Ovary (tissue), 10 donors: ENCODE data around the gene LIPI. TPM values are rescaled to one million over a fixed set of nuclear protein-coding genes. Genes with fewer than 3 reads are reported as not detected.

ENCODE experiments used
- DNase-seq, 5 donors: peaks; one replicate each; pipeline ENCODE4 v3.0.0-alpha.2; 2019 to 2020
- H3K27ac ChIP-seq, 2 donors: fragments of 200-600 bp; one replicate each; pipeline versions ENCODE4 v1.5.1 to v1.8.0; 2019 to 2022
- H3K27me3 ChIP-seq: fragments of 200-600 bp; one replicate; pipeline ENCODE4 v1.8.0; 2022
- H3K36me3 ChIP-seq: fragments of 200-600 bp; sonication (generic); one replicate; pipeline ENCODE4 v1.5.1; 2019
- H3K4me1 ChIP-seq: one replicate; pipeline ENCODE4 v1.8.1; 2013; ENCODE audit warnings: mild to moderate bottlenecking, moderate library complexity; ENCODE audit not compliant: insufficient read depth
- H3K4me3 ChIP-seq: fragments of 200-600 bp; sonication (generic); one replicate; pipeline ENCODE4 v1.5.1; 2017
- H3K9me3 ChIP-seq, 2 donors: fragments of 200-600 bp in 1 of 2; sonication (generic) in 1 of 2; one replicate each; pipeline versions ENCODE4 v1.5.1 to v1.8.1; 2013 to 2019; ENCODE audit warnings: mild to moderate bottlenecking in 1 of 2, moderate library complexity in 1 of 2
- EP300 ChIP-seq: sonication (generic); formaldehyde crosslinking; IDR thresholded peaks from one replicate; pipeline ENCODE4 v1.6.1; 2017; ENCODE audit warnings: antibody characterized with exemption
- POLR2A ChIP-seq: fragments of 450-650 bp; IDR thresholded peaks from one replicate; pipeline ENCODE4 v1.6.1; 2017; ENCODE audit warnings: antibody characterized with exemption, mild to moderate bottlenecking, moderate library complexity
- WGBS, 3 donors: extraction: QIAGEN DNeasy Blood & Tissue Kit in 1 of 3; methylation state at CpG; one replicate each; pipeline versions ENCODE4 v1.1.5 to v1.1.7; 2013 to 2017; 5-methylcytosine and 5-hydroxymethylcytosine counted together
- intact Hi-C, 4 donors: fragments of 100-400 bp; cut with DNase I; formaldehyde crosslinking; loops; one replicate each; pipeline versions ENCODE4 v1.11.0 to v1.15.1; 2022 to 2023
- long read RNA-seq, 3 donors: library from polyadenylated mRNA in 2 of 3; unstranded in 2 of 3; transcript quantifications; one replicate each; pipeline ENCODE4 v2.0.0 and lab custom pipeline, GENCODE V29; 2021 to 2026
- polyA plus RNA-seq, 2 donors: library from polyadenylated mRNA; stranded (reverse); fragments of 200-250 nt in 1 of 2; fragments of 350-450 nt in 1 of 2; fragmentation: Illumina TruSeq in 1 of 2; extraction: RNeasy Lipid Tissue Mini Kit (QIAGEN cat#74804) in 1 of 2; gene quantifications; one replicate each; pipeline ENCODE4 v1.2.3, GENCODE V29; 2013 to 2014
- total RNA-seq, 7 donors: library from RNA; depleted of rRNA in 2 of 7; stranded (reverse); fragments of >200 nt in 2 of 7; fragmentation: NEBNext Ultra II Directional in 3 of 7; extraction: Animal tissue kit (Norgen Biotek cat#: 25700) in 3 of 7; gene quantifications; one replicate each; pipeline versions ENCODE4 v1.1.0 to v1.2.4, GENCODE V29; 2016 to 2023
- TF ChIP-seq, protein P1 (sequence below), 3 donors: fragments of 450-650 bp in 2 of 3; fragments of 200-600 bp in 1 of 3; IDR thresholded peaks; one replicate each; pipeline versions ENCODE4 v1.5.1 to v1.8.0; 2016 to 2022; ENCODE audit warnings: antibody characterized with exemption in 3 of 3, mild to moderate bottlenecking in 1 of 3
- donor health status: DM: no; HTN: no; CAD: no; lungs with moderate emphysema.
- donor health status: DM: no; HTN: no; CAD: no.
- donor health status: Bipolar disorder and iron deficiency.
- donor health status: DM: yes; HTN: yes; CAD: no.
- donor health status: DM: no; HTN: no; CAD: no.
- donor health status: DM: yes; HTN: yes; CAD: no.

The LIPI gene
- total RNA-seq (under 1 TPM in 1 of 7 donors, not detected in 6; 0.48 TPM), polyA plus RNA-seq (under 1 TPM in 1 of 2 donors, not detected in 1; 0.18 TPM)
- long read RNA-seq, donor 1: 0 reads
- long read RNA-seq, donor 2: 0 reads
- long read RNA-seq, donor 3: 0 reads

DNA sequence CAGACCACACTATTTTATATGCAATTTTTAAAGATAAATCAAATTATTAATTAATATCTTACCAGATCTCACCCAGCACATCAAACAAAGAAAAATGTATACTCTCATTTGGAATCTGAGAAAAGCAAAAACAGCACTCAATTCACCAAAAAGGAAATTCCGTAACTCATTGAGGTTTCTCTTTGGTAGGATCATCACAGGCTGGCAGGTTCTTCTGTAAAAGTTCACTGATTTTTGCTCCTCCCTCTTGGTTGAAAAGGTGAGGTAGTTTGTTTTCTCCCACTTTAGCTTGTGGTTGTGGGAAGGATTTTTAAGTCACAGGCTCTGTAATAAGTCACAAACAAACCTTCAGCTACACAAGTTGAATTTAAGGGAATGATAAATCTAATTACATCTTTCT lies at the start of gene LIPI:
Gene LIPI, minus strand, starts transcription at position 218 of the 400 bp plus-strand sequence. Its CDS starts 110 bp downstream, at position 108.
- Histone ChIP-seq H3K9me3 (no peaks in the 10 kb centered on the region), H3K27ac (no peak within 1 kb of the TSS), H3K36me3 (no peaks in the 10 kb centered on the region), H3K27me3 (no peaks in the 10 kb centered on the region), H3K4me3 (no peak within 1 kb of the TSS), H3K4me1 (no peaks in the 10 kb centered on the region)
- TF ChIP-seq POLR2A (no peak), EP300 (no peak)
- TF ChIP-seq, protein P1, sequence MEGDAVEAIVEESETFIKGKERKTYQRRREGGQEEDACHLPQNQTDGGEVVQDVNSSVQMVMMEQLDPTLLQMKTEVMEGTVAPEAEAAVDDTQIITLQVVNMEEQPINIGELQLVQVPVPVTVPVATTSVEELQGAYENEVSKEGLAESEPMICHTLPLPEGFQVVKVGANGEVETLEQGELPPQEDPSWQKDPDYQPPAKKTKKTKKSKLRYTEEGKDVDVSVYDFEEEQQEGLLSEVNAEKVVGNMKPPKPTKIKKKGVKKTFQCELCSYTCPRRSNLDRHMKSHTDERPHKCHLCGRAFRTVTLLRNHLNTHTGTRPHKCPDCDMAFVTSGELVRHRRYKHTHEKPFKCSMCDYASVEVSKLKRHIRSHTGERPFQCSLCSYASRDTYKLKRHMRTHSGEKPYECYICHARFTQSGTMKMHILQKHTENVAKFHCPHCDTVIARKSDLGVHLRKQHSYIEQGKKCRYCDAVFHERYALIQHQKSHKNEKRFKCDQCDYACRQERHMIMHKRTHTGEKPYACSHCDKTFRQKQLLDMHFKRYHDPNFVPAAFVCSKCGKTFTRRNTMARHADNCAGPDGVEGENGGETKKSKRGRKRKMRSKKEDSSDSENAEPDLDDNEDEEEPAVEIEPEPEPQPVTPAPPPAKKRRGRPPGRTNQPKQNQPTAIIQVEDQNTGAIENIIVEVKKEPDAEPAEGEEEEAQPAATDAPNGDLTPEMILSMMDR (IDR thresholded peaks at IDR 0.05): no peak
- DNase-seq: no peak
- 51 to 81% (median 76%) methylated on average over 1 of the region's 1 CpG for WGBS, 3 donors
- intact Hi-C loops: no loop called here

DNA sequence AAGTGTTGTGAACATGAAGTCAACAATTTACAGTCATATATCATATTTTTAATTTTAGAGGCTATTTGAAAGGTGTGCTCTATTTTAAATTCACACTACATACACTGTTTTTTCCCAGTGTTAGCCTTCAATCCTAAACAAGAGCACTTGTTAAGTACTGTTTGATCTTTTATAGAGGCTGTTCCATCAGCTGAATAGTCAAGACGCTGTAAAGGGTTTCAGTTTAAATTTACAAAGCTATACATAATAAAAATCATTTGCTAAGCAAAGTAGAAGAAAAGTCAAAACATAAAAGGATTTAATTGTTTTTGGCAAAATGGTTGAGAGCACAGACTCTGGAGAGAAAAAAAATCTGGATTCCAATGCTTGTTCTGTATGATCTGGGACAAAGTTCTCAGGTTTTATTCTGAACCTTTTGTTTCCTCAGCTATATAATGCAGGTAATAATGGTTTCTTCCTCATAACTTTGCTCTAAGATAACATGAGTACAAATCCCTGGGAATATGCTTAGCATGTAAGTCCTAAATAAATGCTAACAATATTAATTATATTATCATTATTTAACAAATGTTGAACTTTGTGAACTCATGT lies 49.5 kb upstream of the LIPI start:
- DNase-seq: no peak
- WGBS, 3 donors: 20 to 24% (median 23%) methylated on average over 1 of the region's 1 CpG
- intact Hi-C loops: no loop called here

DNA sequence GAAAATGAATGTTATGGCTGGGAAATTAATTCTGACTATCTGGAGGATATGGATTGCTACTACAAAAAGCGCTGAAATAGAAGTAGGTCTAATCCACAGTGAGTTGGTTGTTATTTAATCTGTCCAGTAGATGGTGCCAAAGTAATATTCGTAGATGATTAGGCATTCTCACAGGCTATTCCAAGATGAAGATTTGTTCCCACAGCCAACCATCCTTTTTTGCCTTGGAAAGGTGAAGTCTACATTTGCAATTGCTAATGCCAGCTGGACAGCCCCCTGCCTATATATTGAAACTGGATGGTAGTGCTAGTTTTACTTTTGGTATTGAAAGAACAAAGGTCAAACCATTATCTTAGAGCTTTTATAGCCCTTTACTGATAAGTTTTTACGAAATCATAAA lies 49.0 kb upstream of the LIPI start:
- no peaks in the 10 kb centered on the region for H3K9me3 ChIP-seq
- no peak for DNase-seq
- 18 to 34% (median 27%) methylated on average over 3 of the region's 3 CpGs for WGBS, 3 donors
- H3K27me3 ChIP-seq: no peaks in the 10 kb centered on the region
- TF ChIP-seq, protein P1 (IDR thresholded peaks at IDR 0.05): peak in 2 of 3 donors; percentile 22 to 32
- no peak for TF ChIP-seq EP300
- intact Hi-C loops: loop anchor here in 2 of 4 donors (10.0 kb wide), 2 partner anchors 1225 to 1335 kb away; no protein-coding TSS in a partner anchor
- H3K36me3 ChIP-seq: no peaks in the 10 kb centered on the region
- H3K27ac ChIP-seq: no peak overlapping the region
- H3K4me3 ChIP-seq: no peak overlapping the region
- no peaks in the 10 kb centered on the region for H3K4me1 ChIP-seq

More for the DNA sequence above, 49.5 kb upstream of the LIPI start:
- H3K36me3 ChIP-seq: no peaks in the 10 kb centered on the region
- no peaks in the 10 kb centered on the region for H3K27me3 ChIP-seq
- H3K27ac ChIP-seq: no peak overlapping the region
- H3K4me1 ChIP-seq: no peaks in the 10 kb centered on the region
- TF ChIP-seq, protein P1 (IDR thresholded peaks at IDR 0.05): no peak
- TF ChIP-seq EP300 (no peak), POLR2A (no peak)
- H3K9me3 ChIP-seq: no peaks in the 10 kb centered on the region
- no peak overlapping the region for H3K4me3 ChIP-seq

DNA sequence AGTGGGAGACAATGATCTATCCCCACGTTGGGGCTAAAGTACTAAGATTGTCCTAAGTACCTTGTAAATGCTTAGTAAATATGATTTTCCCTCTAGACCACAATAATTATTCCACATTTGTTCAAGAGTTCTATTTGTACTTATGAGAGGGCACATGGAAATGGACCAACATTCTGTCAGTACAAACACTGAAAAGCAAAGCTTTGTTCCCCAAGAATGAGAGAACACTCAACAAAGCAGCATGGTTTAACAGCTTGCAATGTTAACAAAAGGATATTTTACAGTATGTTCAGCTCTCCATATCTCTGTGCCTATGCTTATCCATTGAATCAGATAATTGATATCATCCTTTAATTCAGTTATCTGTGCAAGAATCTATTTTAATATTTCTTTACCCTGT lies 40.6 kb upstream of the LIPI start:
- H3K36me3 ChIP-seq: no peaks in the 10 kb centered on the region
- 39 to 52% (median 45%) methylated on average over 1 of the region's 1 CpG for WGBS, 3 donors
- H3K9me3 ChIP-seq: no peaks in the 10 kb centered on the region
- H3K27me3 ChIP-seq: no peaks in the 10 kb centered on the region
- intact Hi-C loops: loop anchor here in 2 of 4 donors (10.0 kb wide), 2 partner anchors 1233 to 1343 kb away; no protein-coding TSS in a partner anchor
- DNase-seq: no peak
- H3K4me3 ChIP-seq: no peak overlapping the region
- H3K27ac ChIP-seq: no peak overlapping the region
- no peak for TF ChIP-seq POLR2A
- no peak for TF ChIP-seq EP300
- TF ChIP-seq, protein P1 (IDR thresholded peaks at IDR 0.05): no peak
- no peaks in the 10 kb centered on the region for H3K4me1 ChIP-seq
